ENCODE results near the gene CELA2A. TPM values are rescaled to one million over a fixed set of nuclear protein-coding genes. Genes with fewer than 3 reads are reported as not detected.
"Not testable (repeated sequence)": the region's sequence is repeated elsewhere in the genome, so short reads cannot be mapped to it uniquely, and the experiment has no call there.

The CELA2A gene
- total RNA-seq, 1 donor from 2014 or later = 0.44 TPM

GRCh38 chr1:15500184-15501178, 43.9 kb downstream of the CELA2A start:
- DNase-seq (ENCODE audit: low spot score) = no peak

GRCh38 chr1:15501208-15502032, 44.9 kb downstream of the CELA2A start:
- DNase-seq (ENCODE audit: low spot score) = no peak

- DNase-seq (ENCODE audit: low spot score) = no peak
Observed at GRCh38 chr1:15504436-15504835, 47.9 kb downstream of the CELA2A start.

- DNase-seq (ENCODE audit: low spot score) = no peak
Observed at GRCh38 chr1:15506831-15507230, 50.3 kb downstream of the CELA2A start.

GRCh38 chr1:15507278-15507677, 50.7 kb downstream of the CELA2A start:
- DNase-seq (ENCODE audit: low spot score) = no peak

- DNase-seq (ENCODE audit: low spot score) = no peak
Observed at GRCh38 chr1:15508700-15509487, 52.4 kb downstream of the CELA2A start.

GRCh38 chr1:15509586-15509985, 53.1 kb downstream of the CELA2A start:
- DNase-seq (ENCODE audit: low spot score) = no peak

GRCh38 chr1:15510611-15511405, 54.3 kb downstream of the CELA2A start:
- DNase-seq (ENCODE audit: low spot score) = no peak

GRCh38 chr1:15513192-15513591, 56.7 kb downstream of the CELA2A start:
- no peak for DNase-seq (ENCODE audit: low spot score)

- no peak for DNase-seq (ENCODE audit: low spot score)
Observed at GRCh38 chr1:15513919-15514318, 57.4 kb downstream of the CELA2A start.

GRCh38 chr1:15514557-15514956, 58.0 kb downstream of the CELA2A start:
- not testable (repeated sequence) for DNase-seq (ENCODE audit: low spot score)

- DNase-seq (ENCODE audit: low spot score) = no peak
Observed at GRCh38 chr1:15515022-15515663, 58.6 kb downstream of the CELA2A start.

GRCh38 chr1:15519625-15520024, 63.1 kb downstream of the CELA2A start:
- no peak for DNase-seq (ENCODE audit: low spot score)

GRCh38 chr1:15521206-15521906, 64.8 kb downstream of the CELA2A start:
- not testable (repeated sequence) for DNase-seq (ENCODE audit: low spot score)

Other genes starting within 250 kb of the CELA2A start
- gene FHAD1, start 209.5 kb upstream of the CELA2A start, total RNA-seq = 12.3 TPM
- 103 TPM for gene EFHD2, start 46.8 kb upstream of the CELA2A start, total RNA-seq
- not detected for gene CTRC, start 18.3 kb upstream of the CELA2A start, total RNA-seq
- not detected for gene CELA2B, start 19.4 kb downstream of the CELA2A start, total RNA-seq
- 16.8 TPM for gene CASP9, start 67.5 kb downstream of the CELA2A start, total RNA-seq
- 43.8 TPM for gene DNAJC16, start 70.1 kb downstream of the CELA2A start, total RNA-seq
- 2.0 TPM for gene AGMAT, start 128.3 kb downstream of the CELA2A start, total RNA-seq
- gene DDI2, start 160.7 kb downstream of the CELA2A start, total RNA-seq = 92.0 TPM
- gene PLEKHM2, start 227.6 kb downstream of the CELA2A start, total RNA-seq = 40.6 TPM